ENCODE measurements around the gene RYR1. TPM values are rescaled to one million over a fixed set of nuclear protein-coding genes. Genes with fewer than 3 reads are reported as not detected.

The RYR1 gene
- total and polyA plus RNA-seq, 10 of the 15 experiments (the other 5 are each of a cell fraction or from before 2014, with no cell fraction given), result under 0.01 to 0.32 (median 0.07) TPM; not detected in 1

- TF ChIP-seq ZNF687 (IDR thresholded peaks at IDR 0.05), result no peak
- TF ChIP-seq SMC3 (IDR thresholded peaks at IDR 0.05; ENCODE audit: borderline replicate concordance, low read length), result no peak
- no peak for TF ChIP-seq ATF2 (IDR thresholded peaks at IDR 0.05; ENCODE audit: low read length)
- no peak for TF ChIP-seq RELB (IDR thresholded peaks at IDR 0.05; ENCODE audit: low read depth)
- no peak for TF ChIP-seq CBFB (IDR thresholded peaks at IDR 0.05; ENCODE audit: low read depth)
- no peak for TF ChIP-seq REST (IDR thresholded peaks at IDR 0.05; ENCODE audit: low read depth, low read length)
- TF ChIP-seq IRF5 (IDR thresholded peaks at IDR 0.05; ENCODE audit: borderline replicate concordance), result no peak
- no peak for TF ChIP-seq GATAD2B (conservative IDR thresholded peaks at IDR 0.05; ENCODE audit: low read depth)
Measured at GRCh38 chr19:38412961-38413360, 20.5 kb upstream of the RYR1 start (continued).
